ENCODE measurements around the gene HES6. TPM values are rescaled to one million over a fixed set of nuclear protein-coding genes. Genes with fewer than 3 reads are reported as not detected.

Gene HES6
- total and polyA plus RNA-seq, 9 donors: 0.33 to 12.4 (median 2.0) TPM

GRCh38 chr2:238257786-238258700 is 18.2 kb upstream of the HES6 start:
- H3K9me3 ChIP-seq: no peaks in the 10 kb centered on the region
- H3K36me3 ChIP-seq: no peaks in the 10 kb centered on the region
- H3K4me3 ChIP-seq: no peak overlapping the region
- intact Hi-C loops (cut with DNase I): no loop called here
- TF ChIP-seq EP300 (IDR thresholded peaks at IDR 0.05) (no peak), POLR2A (IDR thresholded peaks at IDR 0.05) (no peak)
- TF ChIP-seq, protein P1, sequence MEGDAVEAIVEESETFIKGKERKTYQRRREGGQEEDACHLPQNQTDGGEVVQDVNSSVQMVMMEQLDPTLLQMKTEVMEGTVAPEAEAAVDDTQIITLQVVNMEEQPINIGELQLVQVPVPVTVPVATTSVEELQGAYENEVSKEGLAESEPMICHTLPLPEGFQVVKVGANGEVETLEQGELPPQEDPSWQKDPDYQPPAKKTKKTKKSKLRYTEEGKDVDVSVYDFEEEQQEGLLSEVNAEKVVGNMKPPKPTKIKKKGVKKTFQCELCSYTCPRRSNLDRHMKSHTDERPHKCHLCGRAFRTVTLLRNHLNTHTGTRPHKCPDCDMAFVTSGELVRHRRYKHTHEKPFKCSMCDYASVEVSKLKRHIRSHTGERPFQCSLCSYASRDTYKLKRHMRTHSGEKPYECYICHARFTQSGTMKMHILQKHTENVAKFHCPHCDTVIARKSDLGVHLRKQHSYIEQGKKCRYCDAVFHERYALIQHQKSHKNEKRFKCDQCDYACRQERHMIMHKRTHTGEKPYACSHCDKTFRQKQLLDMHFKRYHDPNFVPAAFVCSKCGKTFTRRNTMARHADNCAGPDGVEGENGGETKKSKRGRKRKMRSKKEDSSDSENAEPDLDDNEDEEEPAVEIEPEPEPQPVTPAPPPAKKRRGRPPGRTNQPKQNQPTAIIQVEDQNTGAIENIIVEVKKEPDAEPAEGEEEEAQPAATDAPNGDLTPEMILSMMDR (IDR thresholded peaks at IDR 0.05): no peak
- WGBS, 3 donors: 84 to 85% (median 85%) methylated on average over 15 of the region's 15 CpGs
- H3K4me1 ChIP-seq (ENCODE audit: insufficient read depth): no peaks in the 10 kb centered on the region
- H3K27ac ChIP-seq: no peak overlapping the region
- H3K27me3 ChIP-seq: no peaks in the 10 kb centered on the region
- DNase-seq: peak in 1 of 5 donors; percentile 3

DNA sequence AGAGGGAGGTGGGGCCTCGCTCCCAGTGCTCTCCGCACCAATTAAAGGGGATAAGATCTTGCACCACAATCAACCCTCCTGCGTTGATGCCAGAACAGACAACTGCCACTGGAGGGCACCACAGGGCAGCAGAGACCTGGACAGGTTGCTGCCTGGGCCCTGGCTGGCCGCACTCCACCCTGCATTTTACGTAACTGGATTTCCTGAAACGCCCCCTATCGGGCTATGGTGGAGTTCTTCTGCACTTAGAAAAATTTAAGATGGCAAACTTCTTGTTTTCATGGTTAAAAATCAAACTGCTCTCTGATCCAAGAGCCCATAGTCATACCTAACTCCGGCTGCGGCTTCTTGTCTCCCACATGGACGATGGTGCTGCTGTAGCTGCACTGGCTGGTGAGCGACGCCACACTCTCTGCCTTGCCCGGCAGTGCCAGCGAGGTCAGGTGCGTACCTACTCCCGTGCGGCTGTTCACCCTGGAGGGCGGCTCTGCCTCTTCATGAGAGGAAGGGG is 16.8 kb upstream of the HES6 start:
- Histone ChIP-seq H3K27me3 (no peaks in the 10 kb centered on the region), H3K9me3 (no peaks in the 10 kb centered on the region), H3K27ac (no peak overlapping the region), H3K4me3 (no peak overlapping the region), H3K4me1 (ENCODE audit: insufficient read depth) (no peaks in the 10 kb centered on the region), H3K36me3 (no peaks in the 10 kb centered on the region)
- TF ChIP-seq EP300 (IDR thresholded peaks at IDR 0.05) (no peak), POLR2A (IDR thresholded peaks at IDR 0.05) (no peak)
- TF ChIP-seq, protein P1 (IDR thresholded peaks at IDR 0.05): no peak
- intact Hi-C loops (cut with DNase I): no loop called here
- 68 to 74% (median 71%) methylated on average over 18 of the region's 18 CpGs for WGBS, 3 donors
- no peak for DNase-seq

DNA sequence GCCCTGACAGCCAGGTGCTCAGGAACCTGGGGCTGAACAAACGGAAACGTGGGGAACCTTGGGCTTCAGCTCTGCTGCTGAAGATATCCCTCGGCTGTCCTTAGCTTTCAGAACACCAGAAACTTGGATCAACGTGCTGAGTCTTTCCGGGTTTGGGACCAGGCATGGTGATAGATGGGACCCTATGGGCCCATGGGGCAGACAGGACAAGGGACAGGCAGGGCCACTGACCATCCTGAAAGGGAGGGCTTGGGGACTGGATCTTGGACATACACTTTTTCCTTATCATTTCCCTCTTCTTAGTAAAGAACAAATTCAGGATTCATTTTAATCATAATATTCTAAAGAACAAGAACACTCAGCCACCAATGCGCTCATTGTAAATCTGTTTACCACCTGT is 16.3 kb upstream of the HES6 start:
- intact Hi-C loops (cut with DNase I): no loop called here
- Histone ChIP-seq H3K36me3 (no peaks in the 10 kb centered on the region), H3K27ac (no peak overlapping the region), H3K4me1 (ENCODE audit: insufficient read depth) (no peaks in the 10 kb centered on the region), H3K9me3 (no peaks in the 10 kb centered on the region), H3K27me3 (no peaks in the 10 kb centered on the region), H3K4me3 (no peak overlapping the region)
- no peak for DNase-seq
- WGBS, 3 donors: 90 to 93% (median 90%) methylated on average over 6 of the region's 6 CpGs
- TF ChIP-seq, protein P1 (IDR thresholded peaks at IDR 0.05): no peak
- TF ChIP-seq POLR2A (IDR thresholded peaks at IDR 0.05) (no peak), EP300 (IDR thresholded peaks at IDR 0.05) (no peak)

DNA sequence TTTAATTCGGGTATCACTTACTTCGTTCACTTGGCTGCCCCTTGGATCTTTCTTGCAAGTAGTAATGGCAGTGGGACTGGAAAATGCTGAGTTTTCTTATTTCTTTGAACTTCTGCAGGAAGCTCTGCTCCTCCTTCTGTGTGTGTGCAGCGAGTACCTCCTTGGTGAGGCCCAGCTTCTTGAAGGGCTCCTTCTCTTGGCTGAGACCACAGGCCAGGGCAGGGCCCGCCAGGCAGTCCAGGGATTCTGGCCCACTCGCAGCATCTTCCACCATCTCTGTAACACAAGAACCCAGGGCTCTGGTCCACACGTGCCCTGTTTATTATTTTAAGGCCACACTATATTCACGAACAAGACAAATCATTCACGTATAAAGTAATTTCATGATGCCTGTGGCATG is 15.8 kb upstream of the HES6 start:
- no peak for DNase-seq
- intact Hi-C loops (cut with DNase I): no loop called here
- no peaks in the 10 kb centered on the region for H3K27me3 ChIP-seq
- no peak for TF ChIP-seq POLR2A (IDR thresholded peaks at IDR 0.05)
- no peaks in the 10 kb centered on the region for H3K36me3 ChIP-seq
- H3K4me3 ChIP-seq: no peak overlapping the region
- H3K4me1 ChIP-seq (ENCODE audit: insufficient read depth): no peaks in the 10 kb centered on the region
- no peaks in the 10 kb centered on the region for H3K9me3 ChIP-seq
- 90 to 95% (median 92%) methylated on average over 8 of the region's 8 CpGs for WGBS, 3 donors
- H3K27ac ChIP-seq: no peak overlapping the region

DNA sequence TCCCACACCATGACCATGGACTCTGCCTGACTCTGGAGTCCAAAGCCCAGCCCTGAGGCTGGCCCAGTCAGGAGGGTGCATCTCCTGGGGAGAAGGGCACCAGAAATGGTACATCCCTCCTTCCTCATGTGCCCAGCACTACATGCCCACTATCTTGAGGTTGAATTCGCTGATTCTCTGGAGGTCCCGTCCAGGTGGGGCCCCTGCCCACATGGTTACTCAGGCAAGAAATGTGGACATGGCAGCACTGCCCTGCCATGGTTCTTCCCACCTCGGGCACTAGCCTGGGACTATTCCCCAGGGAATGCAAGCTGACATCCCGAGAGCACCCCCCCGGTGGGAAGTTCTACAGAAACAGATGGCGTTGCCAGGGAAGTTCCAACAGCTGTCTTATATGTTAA is 15.3 kb upstream of the HES6 start:
- WGBS, 3 donors: 80 to 92% (median 84%) methylated on average over 6 of the region's 6 CpGs
- Histone ChIP-seq H3K4me3 (no peak overlapping the region), H3K27ac (no peak overlapping the region), H3K9me3 (no peaks in the 10 kb centered on the region), H3K27me3 (no peaks in the 10 kb centered on the region), H3K4me1 (ENCODE audit: insufficient read depth) (no peaks in the 10 kb centered on the region), H3K36me3 (no peaks in the 10 kb centered on the region)
- DNase-seq: no peak
- intact Hi-C loops (cut with DNase I): no loop called here
- TF ChIP-seq POLR2A (IDR thresholded peaks at IDR 0.05): no peak
- no peak for TF ChIP-seq EP300 (IDR thresholded peaks at IDR 0.05)
